Calu3 (cell line): Measurements from ENCODE around the gene TYROBP. TPM values are rescaled to one million over a fixed set of nuclear protein-coding genes. Genes with fewer than 3 reads are reported as not detected.

Experiments used
- BruUV-seq: library from RNA; stranded (reverse); fragments of 400-500 nt; replicated peaks from 2 replicates; lab custom pipeline; 2021; lab: Mats Ljungman, UMichigan
- CTCF ChIA-PET: fragments of 300-600 bp; sonication (Branson Sonifier 250); formaldehyde crosslinking; loops from one replicate; lab custom pipeline; 2022; ENCODE audit warnings: antibody characterized with exemption; lab: Charles Lee
- DNase-seq: peaks from one replicate; pipeline ENCODE4 v3.0.0; 2022
- H3K27ac Mint-ChIP-seq: one replicate; pipeline ENCODE4 v1.8.0; 2022; ENCODE audit warnings: mixed read lengths; ENCODE audit not compliant: unreplicated experiment
- H3K27me3 Mint-ChIP-seq: one replicate; pipeline ENCODE4 v1.8.0; 2022; ENCODE audit warnings: mixed read lengths; ENCODE audit not compliant: unreplicated experiment
- H3K36me3 Mint-ChIP-seq: one replicate; pipeline ENCODE4 v1.8.0; 2022; ENCODE audit warnings: mild to moderate bottlenecking, moderate library complexity, mixed read lengths; ENCODE audit not compliant: insufficient read depth, unreplicated experiment
- H3K4me1 Mint-ChIP-seq: one replicate; pipeline ENCODE4 v1.8.0; 2022; ENCODE audit warnings: mild to moderate bottlenecking, low read depth, mixed read lengths; ENCODE audit not compliant: unreplicated experiment
- H3K4me3 Mint-ChIP-seq: one replicate; pipeline ENCODE4 v1.8.0; 2022; ENCODE audit warnings: mild to moderate bottlenecking, low read depth, moderate library complexity, mixed read lengths; ENCODE audit not compliant: unreplicated experiment
- H3K9me3 Mint-ChIP-seq: one replicate; pipeline ENCODE4 v1.8.0; 2022; ENCODE audit warnings: low read depth, mixed read lengths; ENCODE audit not compliant: unreplicated experiment
- intact Hi-C: fragments of 100-400 bp; cut with micrococcal nuclease; formaldehyde crosslinking; loops from one replicate; pipeline ENCODE4 v1.10.0; 2022; ENCODE audit not compliant: unreplicated experiment
- total RNA-seq: library from RNA; stranded (reverse); gene quantifications from 2 replicates; pipeline ENCODE4 v1.2.3, GENCODE V29; 2022
- TF ChIP-seq, protein P1 (sequence below): fragments of 200-600 bp; IDR thresholded peaks from one replicate; pipeline ENCODE4 v1.8.0; 2022; ENCODE audit warnings: antibody characterized with exemption; ENCODE audit not compliant: unreplicated experiment

TYROBP gene
- total RNA-seq, 1 experiment from 2014 or later: not detected

DNA sequence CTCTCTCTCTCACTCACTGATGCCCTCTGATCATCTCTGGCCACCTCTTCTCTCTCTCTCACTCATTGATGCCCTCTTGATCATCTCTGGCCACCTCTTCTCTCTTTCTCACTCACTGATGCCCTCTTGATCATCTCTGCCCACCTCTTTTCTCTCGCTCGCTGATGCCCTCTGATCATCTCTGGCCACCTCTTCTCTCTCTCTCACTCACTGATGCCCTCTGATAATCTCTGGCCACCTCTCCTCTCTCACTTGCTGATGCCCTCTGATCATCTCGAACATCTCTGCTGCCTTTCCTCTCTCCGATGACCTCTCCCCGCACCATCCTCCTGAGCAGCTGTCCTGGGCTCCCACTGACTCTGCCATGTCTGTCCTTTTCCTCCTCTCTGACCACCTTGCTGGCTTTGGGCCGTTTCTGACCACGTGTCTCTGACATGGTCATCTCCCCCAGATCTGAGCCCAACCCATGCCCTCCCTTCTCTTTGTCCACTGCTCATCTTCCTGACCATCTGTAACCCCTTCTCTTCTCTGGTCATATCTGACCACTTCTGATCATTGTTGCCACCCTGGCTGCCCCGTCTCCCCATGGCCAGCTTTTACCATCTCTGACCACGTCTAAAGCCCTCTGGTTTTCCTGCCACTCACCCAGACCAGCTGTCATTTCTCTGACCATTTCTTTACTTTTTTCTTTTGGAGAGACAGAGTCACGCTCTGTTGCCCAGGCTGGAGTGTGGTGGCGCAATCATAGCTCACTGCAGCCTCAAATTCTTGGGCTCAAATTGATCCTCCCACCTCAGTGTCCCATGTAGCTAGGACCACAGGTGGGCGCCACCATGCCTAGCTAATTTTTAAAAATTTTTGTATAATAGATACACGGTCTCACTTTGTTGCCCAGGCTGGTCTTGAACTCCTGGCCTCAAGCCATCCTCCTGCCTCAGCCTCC, 30.5 kb upstream of the TYROBP start:
- CTCF ChIA-PET: no interaction called here
- Mint-ChIP-seq H3K4me3 (peak overlapping the region; percentile 79), H3K27me3 (no peaks in the 10 kb centered on the region), H3K27ac (no peak overlapping the region), H3K4me1 (peaks cover 27% of the 10 kb centered on the region), H3K36me3 (peaks cover 13% of the 10 kb centered on the region), H3K9me3 (no peaks in the 10 kb centered on the region)
- intact Hi-C loops: loop anchor here (10.0 kb wide), 1 partner anchor 194 kb away; the partner anchor contains the start of genes IGFLR1, LIN37, PSENEN and U2AF1L4
- TF ChIP-seq, protein P1, sequence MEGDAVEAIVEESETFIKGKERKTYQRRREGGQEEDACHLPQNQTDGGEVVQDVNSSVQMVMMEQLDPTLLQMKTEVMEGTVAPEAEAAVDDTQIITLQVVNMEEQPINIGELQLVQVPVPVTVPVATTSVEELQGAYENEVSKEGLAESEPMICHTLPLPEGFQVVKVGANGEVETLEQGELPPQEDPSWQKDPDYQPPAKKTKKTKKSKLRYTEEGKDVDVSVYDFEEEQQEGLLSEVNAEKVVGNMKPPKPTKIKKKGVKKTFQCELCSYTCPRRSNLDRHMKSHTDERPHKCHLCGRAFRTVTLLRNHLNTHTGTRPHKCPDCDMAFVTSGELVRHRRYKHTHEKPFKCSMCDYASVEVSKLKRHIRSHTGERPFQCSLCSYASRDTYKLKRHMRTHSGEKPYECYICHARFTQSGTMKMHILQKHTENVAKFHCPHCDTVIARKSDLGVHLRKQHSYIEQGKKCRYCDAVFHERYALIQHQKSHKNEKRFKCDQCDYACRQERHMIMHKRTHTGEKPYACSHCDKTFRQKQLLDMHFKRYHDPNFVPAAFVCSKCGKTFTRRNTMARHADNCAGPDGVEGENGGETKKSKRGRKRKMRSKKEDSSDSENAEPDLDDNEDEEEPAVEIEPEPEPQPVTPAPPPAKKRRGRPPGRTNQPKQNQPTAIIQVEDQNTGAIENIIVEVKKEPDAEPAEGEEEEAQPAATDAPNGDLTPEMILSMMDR: no peak
- no peak for DNase-seq
- BruUV-seq: no TSS peak

DNA sequence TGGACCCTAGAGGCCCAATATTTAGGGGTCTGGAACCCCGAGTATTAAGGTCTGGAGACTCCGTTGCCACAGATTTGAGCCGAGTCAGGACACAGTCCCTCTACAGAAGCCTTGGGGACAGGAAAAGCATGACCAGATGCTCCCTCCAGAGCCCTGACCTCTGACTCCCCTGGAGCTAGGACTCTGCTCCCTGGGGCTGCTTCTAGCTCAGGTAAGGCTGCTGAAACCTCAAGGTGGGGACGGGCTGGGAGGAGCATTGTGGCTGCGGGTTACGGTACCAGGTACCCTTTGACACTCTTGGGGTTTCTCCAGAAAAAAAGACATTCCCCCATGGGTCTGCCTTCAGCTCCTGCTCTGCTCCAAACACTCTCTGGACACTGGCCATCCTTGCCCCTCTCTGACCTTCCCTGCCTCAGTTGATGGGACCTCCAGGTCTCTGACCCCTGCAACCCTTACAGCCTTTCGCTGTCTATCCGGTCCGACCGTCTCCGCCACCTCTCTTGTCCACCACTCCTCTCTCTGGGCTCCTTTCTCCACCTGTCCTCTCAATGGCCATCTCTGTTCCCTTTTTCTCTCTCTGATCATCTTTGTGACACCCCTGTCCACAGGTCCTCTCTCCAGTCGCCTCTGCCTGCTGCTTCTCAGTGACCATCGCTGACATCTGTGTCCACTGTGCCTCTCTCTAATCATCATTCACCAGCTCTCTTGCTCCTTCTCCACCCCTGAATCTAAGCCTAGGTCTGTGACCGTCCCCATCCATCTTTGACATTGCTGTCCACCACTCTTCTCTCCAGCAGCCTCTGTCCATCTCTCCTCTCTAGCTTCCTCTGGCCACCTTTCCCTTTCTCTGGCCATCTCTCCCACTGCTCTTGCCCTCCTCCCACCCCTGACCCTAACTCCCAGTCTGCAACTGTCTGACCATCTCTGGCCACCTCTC, 29.5 kb upstream of the TYROBP start:
- Mint-ChIP-seq H3K27me3 (no peaks in the 10 kb centered on the region), H3K27ac (no peak overlapping the region), H3K36me3 (peaks cover 13% of the 10 kb centered on the region), H3K9me3 (no peaks in the 10 kb centered on the region), H3K4me3 (peak overlapping the region; percentile 79), H3K4me1 (peaks cover 27% of the 10 kb centered on the region)
- BruUV-seq: no TSS peak
- TF ChIP-seq, protein P1: no peak
- no peak for DNase-seq
- intact Hi-C loops: loop anchor here (2.0 to 10.0 kb wide), 2 partner anchors 49 to 193 kb away; partner anchors contain the start of genes IGFLR1, LIN37, PSENEN and U2AF1L4
- CTCF ChIA-PET: no interaction called here

DNA sequence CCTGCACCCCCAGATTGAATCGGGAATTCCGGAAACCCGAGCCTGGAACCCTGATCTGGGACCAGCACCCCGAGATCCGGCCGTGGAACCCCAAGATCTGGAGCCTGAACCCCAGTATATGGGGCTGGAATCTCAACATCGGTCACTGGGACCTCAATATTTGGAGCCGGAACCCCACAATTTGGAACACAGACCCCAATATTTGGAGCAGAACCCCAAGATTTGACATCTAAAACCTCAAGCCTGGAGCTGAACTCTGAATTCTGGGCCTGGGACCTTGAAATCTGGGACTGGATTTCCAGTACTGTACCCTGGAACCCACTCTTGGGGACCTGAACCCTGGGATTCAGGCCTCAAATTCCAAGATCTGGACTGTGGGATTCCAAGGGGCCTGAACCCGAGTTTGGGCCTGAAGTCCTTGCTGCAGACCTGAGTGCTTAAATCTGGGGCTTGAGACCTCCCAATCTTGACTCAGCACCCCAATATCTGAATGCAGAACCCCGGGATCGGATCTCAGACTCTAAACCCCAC, 28.7 kb upstream of the TYROBP start:
- H3K4me1 Mint-ChIP-seq: peaks cover 27% of the 10 kb centered on the region
- intact Hi-C loops: loop anchor here (2.0 to 10.0 kb wide), 2 partner anchors 48 to 192 kb away; partner anchors contain the start of genes IGFLR1, LIN37, PSENEN and U2AF1L4
- H3K36me3 Mint-ChIP-seq: peaks cover 13% of the 10 kb centered on the region
- DNase-seq: no peak
- H3K27ac Mint-ChIP-seq: no peak overlapping the region
- no peaks in the 10 kb centered on the region for H3K27me3 Mint-ChIP-seq
- peak overlapping the region; percentile 79 for H3K4me3 Mint-ChIP-seq
- H3K9me3 Mint-ChIP-seq: no peaks in the 10 kb centered on the region
- CTCF ChIA-PET: no interaction called here
- TSS peak; percentile 75 for BruUV-seq
- TF ChIP-seq, protein P1: no peak
